Activated CD8-positive, alpha-beta memory T cell treated with anti-CD3 and anti-CD28 coated beads for 24 hours (primary cell): ENCODE results near the gene RASAL3.

Source experiments
- DNase-seq: peaks from one replicate; pipeline ENCODE4 v3.0.0-alpha.2; 2020

The RASAL3 gene

DNA sequence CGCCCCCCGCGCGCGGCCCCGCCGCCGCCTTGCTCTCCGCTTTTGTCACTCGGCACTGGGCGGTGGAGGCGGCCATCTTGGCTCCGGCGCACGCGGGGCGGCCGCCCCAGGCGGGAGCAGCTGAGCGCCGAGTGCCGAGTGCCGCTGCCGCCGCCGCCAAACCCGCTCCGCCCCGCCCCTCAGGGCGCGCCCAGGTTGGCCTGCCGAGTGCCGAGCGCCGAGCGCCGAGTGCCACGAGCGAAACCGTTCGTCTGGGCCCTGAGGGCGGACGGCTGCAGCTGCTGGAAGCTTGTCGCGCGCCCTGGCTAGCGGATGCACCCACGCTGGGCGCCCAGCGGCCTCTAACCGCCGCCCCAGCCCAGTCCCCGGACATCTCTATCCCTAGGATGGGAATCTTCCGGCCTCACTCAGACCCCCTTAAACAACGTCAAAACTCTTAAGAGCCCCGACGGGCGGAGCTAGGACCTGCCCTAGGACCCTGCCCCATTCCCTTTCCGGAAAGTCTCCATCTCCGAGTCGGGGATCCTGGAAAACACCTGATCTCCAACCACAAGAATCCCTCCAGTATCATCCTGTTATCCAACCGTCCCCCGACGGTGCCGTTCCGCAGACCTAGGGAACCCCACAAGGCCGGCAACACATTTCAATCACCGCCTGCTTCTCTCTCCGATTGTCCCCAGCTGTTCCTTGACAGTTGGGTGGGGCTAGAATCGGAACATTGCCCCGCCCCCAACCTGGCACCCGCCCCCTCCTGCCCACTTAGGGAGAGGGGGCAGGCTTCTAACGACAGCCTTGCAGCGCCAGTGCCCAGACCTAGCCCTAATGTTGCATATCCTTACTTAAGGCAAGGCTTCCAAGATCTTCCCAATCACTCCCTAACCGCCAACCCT, 31.5 kb downstream of the RASAL3 start:
- DNase-seq, result peak; percentile 96

DNA sequence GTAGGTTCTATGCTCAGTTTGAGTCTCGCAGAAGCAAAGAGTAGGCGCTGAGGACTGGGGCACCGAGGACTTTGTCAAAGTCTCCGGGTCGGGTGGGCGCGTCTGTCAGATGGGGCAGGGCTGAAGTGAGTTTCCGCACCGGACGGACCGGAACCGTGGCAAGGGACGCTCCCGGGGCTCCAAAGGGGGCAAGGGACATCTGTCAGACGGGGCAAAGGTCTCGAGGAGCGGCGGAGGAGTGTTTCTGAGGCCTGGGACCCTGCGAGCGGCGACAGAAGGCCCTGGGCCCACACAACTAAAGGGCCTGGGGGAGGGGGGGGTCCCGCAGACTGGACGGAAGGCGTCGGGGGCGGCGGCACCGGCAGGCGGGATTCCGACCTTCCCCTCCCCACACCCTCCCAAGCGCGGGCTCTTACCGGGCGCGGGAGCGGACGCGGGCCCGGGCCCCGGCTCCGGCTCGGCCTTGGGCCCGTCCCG, 32.3 kb downstream of the RASAL3 start:
- DNase-seq, result peak; percentile 77

DNA sequence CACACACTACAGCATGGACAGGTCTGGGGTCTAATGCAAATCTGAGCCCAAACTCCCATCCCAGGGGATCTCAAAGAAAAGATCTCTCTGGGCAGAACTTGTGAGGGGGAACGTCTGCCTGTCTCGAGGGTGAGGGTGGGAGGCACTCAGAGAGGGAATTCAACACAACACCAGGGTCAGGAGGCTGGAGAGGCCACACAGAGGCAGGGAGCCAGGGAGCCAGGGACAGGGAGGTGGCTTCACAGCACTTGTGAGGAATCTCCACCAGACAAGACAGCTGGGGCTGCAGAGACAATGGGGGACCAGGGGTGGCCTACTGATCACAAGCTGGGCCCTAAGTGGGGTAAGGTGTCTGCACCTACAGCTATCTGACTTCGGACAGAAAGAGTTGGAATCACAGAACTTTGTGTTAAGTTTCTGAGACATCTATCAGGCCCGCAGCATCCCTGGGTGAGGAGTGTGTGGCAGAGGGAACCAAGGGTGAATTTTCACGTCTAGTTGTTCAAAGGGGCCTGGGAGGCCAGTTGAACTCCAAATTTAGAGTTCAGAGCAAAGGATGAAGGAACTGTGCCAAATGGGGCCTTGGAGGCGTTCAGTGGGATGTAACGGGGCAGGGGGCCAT, 32.8 kb downstream of the RASAL3 start:
- no peak for DNase-seq

DNA sequence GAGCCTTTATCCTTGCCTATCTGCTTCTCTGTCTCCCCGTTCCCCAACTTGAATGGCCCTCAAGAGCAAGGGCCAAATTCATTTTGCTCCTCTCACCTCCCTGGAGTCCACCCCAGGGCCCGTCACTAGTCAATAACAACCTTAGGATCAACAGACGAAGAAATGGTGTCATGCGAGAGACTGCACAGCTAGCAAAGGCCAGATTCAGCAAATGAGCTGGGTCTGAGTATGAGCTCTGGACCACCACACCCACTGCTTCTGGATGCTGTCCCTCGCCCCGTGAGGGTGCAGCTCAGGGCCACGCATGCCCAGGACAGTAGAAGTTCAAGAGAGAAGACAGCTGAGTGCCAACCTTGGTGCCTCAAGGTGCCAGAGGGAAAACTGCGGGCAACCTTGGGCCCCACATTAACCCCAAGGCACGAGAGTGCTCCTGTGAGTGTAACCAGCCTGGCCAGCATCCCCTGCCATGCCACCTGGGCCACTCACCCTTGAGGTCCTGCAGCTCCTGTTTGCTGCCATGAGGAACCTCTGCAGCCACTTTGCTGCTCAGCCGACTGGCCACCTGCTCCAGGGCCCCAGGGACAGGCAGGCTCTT, 33.7 kb downstream of the RASAL3 start:
- no peak for DNase-seq

DNA sequence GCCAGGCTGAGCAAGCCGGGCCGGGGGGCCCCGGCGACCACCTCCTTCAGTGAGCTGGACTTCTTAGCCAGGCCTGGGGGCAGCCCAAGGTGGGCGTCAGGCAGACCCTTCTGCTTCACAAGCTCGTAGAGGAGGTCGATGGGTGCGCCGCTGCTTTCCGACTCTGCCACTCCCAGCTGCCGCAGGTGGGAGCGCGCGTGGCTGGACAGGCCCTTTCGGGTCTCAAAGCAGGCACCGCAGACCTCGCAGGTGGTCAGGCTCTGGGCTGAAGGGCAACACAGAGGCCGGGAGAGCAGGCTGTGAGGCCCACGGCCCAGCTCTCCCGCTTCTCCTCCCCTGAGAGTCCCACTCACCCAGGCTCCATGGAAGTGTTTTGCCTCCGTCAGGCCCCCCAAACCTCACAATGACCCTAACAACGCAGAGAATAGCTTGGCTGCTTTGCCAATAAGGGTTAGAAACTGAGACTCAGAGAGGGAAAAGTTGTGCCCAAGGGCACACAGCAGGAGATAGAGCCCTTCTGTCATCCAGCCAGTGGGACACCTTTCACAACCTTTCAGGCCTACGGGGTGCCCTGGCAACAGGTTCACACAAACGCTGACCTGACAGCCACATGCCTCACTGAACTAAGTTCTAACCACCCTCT, 34.4 kb downstream of the RASAL3 start:
- DNase-seq, result no peak

DNA sequence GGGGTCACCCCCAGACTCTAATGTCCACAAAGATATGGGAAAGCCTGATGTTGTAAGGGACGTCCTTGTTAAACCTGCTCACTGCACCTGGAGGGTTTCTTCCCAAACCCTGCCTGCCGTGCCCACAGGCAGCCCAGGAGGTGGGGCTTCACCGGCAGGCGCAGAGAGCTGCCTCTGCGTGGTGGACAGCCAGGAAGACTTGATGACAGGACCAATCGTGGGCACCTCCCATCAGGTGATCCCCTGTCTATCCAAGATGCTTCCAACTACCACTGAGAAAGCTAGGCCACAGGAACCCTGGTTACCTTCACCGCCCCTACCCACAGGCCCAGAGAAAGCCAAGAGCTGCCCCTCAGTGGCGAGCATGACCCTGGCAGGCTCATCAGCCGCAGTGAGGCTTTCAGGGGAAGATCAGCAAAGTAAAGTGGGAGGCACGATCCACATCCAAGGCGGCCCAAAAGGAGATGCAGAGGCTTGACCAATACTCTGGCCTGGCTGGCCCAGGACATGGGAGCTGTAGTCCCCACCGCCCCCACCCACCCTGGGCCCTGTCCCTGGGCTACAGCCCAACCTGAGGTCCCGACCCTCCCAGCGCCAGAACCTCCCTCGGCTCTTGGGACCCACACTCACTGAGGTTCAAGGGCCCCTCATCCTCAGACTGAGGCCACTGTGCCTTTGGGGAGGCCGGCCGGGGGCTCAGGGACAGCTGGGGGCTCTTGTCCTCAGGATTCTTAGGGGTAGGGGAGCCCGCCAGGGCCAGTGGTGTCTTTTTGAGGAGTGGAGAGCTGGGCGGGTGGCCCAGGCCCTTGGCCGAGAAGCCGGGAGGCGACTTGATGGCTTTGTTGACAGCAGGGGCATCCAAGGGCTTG, 35.2 kb downstream of the RASAL3 start:
- no peak for DNase-seq

DNA sequence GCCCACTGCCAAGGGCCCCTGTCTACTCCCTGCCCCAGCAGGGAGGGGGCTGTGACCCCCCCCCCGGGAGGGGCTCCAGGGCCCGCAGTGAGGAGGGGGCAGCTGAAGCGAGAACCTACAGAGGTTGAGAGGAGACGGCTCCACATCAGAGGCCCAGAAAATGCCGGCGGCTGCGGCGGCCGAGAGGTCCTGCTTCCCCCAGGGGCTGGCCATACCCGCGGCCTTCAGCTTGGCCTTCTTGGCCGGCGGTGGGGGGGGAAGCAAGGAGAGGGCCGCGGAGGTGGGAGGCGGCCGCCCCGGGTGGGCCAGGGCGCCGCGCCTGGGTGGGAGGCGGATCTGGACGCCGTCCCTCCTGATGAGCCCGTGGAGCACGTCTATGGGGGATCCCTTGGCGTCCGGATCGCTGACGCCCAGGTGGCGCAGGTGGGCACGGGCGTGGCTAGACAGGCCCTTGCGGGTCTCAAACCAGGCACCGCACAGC, 36.3 kb downstream of the RASAL3 start:
- no peak for DNase-seq

DNA sequence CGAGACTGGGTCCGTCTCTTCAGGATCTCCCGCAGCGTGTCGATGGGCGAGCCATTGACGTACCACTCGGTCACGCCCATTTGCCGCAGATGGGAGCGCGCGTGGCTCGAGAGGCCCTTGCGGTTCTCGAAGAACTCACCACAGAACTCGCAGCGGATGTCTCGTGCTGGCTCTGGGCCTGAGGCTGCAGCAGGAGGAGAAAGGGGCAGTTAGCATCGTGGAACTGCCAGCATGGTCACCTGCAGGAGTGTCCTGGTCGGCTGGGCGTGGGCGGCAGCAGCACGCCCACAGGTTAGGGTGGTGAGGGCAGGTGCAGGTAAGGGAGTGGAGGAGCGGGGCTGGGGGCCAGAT, 37.0 kb downstream of the RASAL3 start:
- no peak for DNase-seq

DNA sequence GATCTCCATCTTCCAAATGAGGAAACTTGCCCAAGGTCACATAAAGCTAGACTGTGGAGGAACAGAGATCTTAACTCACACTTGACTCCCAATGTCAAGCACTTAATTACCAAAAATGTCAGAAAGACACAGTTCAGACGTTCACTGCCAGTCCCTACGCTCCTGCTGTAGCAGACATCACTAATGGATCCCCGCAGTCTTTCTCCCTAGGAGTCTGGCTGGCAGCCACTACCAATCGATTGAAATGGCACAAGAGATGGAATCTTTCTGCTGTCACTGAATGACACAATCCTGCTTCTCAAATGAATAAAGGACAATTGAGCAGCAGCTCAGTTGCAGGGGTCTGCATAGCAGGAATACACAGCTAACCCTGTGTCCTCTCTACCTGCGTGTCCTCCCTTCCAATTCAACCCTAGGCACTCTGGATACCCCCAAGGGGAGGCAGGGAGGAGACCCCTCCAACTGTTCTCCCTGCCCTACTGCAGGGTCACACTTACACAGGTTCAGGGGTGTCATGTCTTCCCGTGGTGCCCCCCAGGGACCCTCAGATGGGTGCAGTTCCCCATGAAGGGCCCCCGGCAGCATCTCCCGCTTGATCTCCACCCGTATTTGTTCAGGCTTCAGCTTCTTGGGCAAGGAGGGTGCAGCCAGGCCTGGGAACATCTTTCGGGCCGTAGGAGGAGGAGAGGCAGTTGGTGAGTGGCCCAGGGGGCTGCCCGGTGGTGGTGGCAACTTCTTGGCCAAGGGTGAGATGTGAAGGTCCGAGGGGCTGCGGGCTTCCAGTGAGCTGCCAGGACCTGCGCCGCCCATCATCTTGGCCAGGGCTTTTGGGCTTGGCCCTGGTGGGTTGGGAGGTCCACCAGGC, 37.6 kb downstream of the RASAL3 start:
- no peak for DNase-seq

DNA sequence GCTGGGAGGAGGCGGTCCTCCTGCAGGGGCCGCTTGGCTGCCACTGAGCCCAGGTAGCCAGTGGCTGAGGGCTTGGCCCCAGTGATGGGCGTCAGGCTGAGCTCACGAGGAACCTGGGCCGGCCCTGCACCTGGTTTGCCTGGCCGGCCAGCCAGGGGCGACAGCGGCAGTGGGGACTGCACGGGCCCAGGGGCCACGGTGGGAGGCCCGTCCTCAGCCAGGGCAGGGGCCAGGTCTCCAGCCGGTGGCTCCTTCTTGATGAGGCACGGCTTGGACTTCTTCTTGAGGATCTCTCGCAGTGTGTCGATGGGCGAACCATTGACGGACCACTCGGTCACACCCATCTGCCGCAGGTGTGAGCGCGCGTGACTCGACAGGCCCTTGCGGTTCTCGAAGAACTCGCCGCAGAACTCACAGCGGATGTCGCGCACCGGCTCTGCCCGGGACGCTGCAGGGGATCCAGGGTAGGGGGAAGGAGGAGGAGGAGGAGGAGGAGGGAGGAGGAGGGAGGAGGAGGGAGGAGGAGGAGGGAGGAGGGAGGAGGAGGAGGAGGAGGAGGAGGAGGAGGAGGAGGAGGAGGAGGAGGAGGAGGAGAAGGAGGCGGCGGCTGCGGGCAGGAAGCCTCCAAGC, 38.9 kb downstream of the RASAL3 start:
- DNase-seq, result no peak

DNA sequence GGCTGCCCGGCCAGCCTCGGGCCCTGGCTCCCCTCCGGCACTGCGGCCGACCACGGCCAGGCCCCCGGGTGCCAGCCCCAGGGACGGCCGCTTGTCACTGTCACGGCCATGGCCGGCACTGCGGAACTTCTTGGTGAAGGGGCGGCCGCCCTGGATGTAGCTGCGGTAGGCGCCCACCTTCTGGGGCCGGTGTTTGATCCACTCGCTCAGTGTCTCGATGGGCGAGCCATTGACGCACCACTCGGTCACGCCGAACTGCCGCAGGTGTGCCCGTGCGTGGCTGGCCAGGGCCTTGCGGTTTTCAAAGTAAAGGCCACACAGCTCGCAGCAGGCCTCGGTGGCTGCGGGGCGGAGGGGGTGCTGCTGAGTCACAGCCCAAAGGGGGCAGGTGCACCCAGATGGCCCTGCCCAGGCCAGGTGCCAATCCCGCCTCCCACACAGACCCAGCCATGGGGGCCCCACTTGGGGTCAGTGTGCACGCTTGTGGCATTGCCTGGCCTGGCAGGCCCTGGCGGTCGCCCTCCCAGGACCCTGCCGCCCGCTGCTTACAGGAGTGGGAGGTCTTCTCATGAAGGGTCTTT, 39.6 kb downstream of the RASAL3 start:
- no peak for DNase-seq

DNA sequence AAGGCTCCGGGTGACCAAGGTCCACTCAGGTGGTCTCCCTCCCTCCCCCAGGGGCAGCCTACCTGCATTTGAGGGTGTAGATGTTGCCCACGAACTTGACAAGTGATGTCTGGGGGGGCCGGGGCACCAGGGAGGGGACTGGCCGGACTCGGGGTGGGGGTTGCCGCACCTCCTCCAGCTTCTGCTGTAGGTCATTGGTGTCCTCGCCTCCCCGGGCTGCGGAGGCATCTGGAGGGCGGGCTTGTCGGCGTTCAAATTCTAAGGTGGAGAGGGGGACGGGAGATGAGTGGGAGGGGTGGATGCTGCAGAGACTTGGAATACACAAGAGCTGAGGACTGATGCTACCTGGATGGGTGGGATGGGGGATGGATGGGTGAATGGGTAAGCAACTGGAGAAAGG, 40.2 kb downstream of the RASAL3 start:
- no peak for DNase-seq

DNA sequence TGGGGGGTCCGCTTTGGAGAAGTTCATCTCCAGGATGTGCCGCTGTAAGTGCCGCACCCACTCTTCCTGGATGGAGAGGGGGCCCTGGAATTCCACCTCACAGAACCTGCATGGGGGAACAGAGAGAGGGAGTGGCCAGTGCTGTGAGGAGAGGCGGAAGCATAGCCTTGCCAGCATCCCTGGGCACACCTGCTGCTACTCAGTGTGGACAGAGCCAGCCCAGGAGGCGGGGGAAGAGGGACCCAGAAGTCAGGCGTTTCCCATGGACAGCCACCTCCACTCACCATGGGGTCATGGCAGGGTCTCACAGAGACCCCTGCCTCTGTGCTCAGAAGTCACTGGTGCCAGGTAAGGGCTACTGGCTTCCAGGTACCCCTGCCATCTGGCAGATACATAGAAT, 41.2 kb downstream of the RASAL3 start:
- DNase-seq, result no peak

DNA sequence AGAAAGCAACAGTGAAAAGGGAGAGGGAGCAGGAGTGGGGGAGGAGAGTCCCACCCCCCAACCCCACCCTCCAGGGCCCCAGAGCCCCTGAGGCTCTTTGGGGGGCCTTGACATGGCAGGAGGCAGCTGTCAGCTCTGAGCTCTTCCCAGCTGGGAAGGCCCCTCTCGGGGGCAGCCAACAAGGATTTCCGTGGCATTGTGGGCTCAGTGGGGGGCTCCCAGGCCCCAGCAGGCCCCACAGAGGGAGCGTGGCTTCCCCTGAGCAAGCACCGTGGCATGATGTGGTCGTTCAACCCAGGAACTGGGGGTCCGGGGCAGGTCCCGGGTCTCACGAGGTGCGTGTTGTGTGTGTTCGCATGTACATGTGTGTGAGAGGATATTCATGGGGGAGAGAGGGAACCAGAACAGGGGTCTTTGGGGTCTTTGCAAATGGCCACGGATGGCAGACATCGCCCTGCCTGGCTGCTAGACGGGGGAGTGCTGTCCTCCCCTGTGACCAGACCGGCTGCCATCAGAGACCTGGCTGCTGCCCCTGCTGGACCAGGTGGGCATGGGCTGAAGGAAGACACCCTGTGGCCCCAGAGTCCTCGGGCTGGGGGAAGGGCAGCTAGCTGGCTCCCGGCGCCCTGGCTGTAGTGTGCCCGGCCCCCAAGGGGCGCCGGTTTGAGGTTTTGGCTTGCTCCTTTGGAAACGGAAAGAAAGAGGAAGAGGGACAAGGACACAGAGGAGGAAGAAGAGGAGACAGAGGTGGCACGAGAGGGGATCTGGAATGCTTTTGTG, 41.9 kb downstream of the RASAL3 start:
- DNase-seq, result no peak

DNA sequence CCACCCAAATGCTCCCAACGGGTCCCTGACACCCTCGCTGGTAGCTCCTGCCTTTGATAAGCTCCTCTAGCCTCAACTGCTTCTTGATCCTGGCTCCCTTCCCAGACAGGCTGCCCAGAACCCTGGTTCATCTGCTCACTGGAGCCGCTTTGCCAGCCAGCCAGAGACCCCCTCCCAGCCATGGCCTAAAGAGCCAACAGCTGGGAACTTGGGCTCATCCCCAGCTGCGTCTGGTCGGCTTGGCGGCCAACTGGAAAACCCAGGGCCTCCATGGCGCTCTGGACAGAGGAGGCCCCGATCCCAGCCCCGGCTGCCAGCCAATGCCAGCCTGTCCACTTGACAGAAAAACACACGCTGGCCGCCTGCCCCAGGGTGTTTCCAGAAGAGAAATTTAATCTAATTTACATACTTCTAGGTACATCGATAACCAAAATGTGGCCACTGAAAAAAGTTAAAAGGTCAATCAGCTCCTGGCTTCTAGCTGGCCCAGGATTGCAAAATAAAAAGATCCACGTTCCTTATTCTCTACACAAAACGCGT, 42.6 kb downstream of the RASAL3 start:
- DNase-seq, result no peak

DNA sequence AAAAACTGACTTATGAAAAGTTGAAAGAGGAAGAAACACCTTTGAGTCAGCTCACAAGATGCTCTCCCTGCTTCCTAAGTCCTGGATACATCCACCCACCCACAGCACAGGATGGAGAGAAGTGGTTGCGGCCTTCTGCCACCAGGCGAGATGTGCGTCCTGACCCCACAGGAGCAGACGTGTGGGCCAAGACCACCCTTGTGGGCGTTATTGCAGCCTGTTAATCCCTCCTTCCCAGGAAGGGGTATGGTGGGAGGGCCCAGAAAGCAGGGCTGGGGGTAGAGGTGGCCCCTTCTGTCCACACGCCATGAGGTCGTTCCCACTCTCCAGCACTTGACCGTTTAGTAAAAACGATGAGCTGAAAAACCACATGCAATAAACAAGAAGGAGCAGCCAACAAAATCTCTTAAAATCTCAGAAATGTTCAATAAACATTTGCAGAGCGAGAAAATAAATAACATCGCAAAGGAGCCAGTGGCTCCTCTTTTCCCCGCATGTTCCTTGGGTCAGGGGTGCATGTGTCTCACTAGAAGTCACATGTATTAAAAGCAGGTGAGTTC, 43.1 kb downstream of the RASAL3 start:
- no peak for DNase-seq

DNA sequence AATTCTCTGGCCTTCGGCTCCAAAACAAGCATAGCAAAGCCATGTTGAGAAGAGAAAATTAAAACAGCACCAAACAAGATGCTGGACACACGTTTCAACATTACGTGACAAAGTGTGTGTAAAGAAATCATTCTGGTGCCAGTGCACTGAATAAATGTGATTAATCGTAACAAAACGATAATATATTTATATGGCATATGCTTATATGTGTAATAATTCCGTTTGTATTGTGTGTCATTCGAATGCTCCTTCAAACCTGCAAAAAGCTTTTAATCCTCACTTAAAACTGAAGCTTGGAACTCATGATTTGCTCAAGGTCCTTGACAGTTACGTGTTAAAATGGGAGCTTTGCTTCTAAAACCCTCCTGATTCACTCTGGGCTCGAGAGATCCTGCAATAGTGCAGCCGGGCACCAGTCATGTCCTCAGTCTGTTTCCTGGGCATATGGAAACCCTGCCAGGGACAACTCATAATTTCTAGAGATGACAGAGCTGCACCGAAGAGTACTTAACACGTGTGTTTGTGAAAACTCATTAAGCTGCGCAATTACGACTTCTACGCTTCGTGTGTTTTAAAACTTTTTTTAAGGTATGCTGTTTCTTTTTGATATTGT, 44.8 kb downstream of the RASAL3 start:
- no peak for DNase-seq

DNA sequence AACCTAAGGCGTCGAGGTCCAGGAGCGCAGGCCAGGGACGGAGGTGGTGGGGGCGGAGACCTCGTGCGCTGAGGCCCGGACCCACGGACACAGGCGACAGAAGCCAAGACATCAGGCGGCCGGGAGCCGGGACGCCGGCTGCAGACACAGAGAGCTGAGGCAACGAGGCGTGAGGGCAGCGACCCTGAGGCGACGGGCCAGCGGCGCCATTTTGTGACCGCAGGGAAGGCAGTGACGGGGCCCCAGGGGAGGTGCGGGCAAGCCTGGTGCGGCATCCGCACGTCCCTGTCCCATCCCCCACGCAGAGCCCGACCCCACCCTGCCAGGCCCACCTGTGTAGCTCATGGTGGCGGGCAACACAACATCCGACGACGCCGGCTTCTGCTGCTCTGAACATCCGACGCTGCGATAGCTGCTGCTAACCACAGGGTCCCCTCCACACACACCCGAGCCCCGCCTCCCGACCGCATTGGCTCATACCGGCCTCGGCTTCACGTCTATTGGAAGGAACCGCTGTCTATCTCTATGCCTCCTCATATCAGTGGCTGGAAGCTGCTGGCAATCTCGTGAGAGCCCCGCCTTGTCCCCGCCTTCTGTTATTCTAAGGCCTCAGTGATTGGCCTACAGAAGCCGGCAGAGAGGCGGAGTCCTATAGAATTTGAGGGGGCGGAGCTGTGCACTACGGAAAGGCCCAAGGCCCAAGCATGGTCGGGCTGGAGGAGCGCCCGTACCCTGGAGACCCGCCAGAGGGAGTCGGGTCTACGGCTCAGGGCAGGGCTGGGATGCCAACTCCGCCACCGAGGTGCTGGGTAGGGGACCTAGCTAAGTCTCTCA, 45.5 kb downstream of the RASAL3 start, which contains the start of gene AKAP8L:
Gene AKAP8L (minus strand): TSS at position 410 of the 834 bp plus-strand sequence. CDS start 65 bp downstream, at position 345.
- DNase-seq, result peak; percentile 98
